Occipital lobe (tissue), 3 donors: ENCODE results near the gene NAALAD2. TPM values are rescaled to one million over a fixed set of nuclear protein-coding genes. Genes with fewer than 3 reads are reported as not detected.

Experiments
- DNase-seq: peaks from one replicate; lab custom pipeline; 2025; lab: John Stamatoyannopoulos, UW
- small RNA-seq: library from RNA; depleted of rRNA; stranded (forward); fragments of <200 nt; gene quantifications from one replicate; pipeline ENCODE3, GENCODE V24; 2014
- total RNA-seq: library from RNA; depleted of rRNA; stranded (reverse); fragments of >200 nt; gene quantifications from one replicate; pipeline ENCODE4 v1.2.3, GENCODE V29; 2014

NAALAD2 gene
- total RNA-seq, 1 donor from 2014 or later = 5.3 TPM

- DNase-seq = no peak
Measured at GRCh38 chr11:90241414-90241813, 107.0 kb downstream of the NAALAD2 start.

Small RNAs within 50 kb of the gene (small RNA-seq; reads per million reads assigned to genes)
- gene RF00275 = not detected

Other genes with a start within 250 kb of the NAALAD2 start
- not detected for gene TRIM49D1, start 212.4 kb upstream of the NAALAD2 start, total RNA-seq
- gene TRIM49D2, start 210.6 kb upstream of the NAALAD2 start, total RNA-seq = not detected
- not detected for gene TRIM64, start 168.6 kb upstream of the NAALAD2 start, total RNA-seq
- not detected for gene TRIM49C, start 103.6 kb upstream of the NAALAD2 start, total RNA-seq
- not detected for gene UBTFL1, start 48.7 kb upstream of the NAALAD2 start, total RNA-seq
- 68.9 TPM for gene CHORDC1, start 88.4 kb downstream of the NAALAD2 start, total RNA-seq